Uterus (tissue), 2 donors: ENCODE data around the gene EDAR.

ENCODE experiments used
- CTCF ChIP-seq, 4 experiments: fragments of 200-600 bp in 2 of 4; fragments of 450-650 bp in 2 of 4; sonication (generic) in 2 of 4; IDR thresholded peaks; one replicate each; pipeline ENCODE4 v1.5.1; 2016 to 2019; ENCODE audit warnings: antibody characterized with exemption in 4 of 4, mild to moderate bottlenecking in 2 of 4, moderate library complexity in 1 of 4
- POLR2A ChIP-seq, 2 donors: fragments of 450-650 bp; IDR thresholded peaks; one replicate each; pipeline ENCODE4 v1.6.1; 2016; ENCODE audit warnings: antibody characterized with exemption in 2 of 2, mild to moderate bottlenecking in 1 of 2, moderate library complexity in 1 of 2

DNA sequence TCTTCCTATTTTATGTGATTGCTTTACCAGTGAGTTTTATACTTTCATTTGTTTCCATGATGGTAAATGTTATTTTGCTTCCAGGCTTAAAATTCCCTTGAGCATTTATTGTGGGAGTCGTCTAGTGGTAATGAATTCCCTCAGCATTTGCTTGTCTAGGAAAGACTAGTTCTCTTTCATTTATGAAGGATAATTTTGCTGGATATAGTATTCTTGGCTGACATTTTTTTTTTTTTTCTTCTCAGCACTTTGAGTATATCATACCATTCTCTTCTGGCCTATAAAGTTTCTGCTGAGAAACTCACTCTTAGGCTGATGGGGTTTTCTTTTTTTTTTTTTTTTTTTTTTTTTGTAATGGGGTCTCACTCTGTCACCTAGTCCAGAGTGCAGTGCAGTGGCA lies 99.1 kb downstream of the EDAR start:
- TF ChIP-seq CTCF (IDR thresholded peaks at IDR 0.05) (no peak), POLR2A (IDR thresholded peaks at IDR 0.05) (no peak)
